Peyer's patch (tissue), 4 donors: ENCODE results near the gene A2ML1. TPM values are rescaled to one million over a fixed set of nuclear protein-coding genes. Genes with fewer than 3 reads are reported as not detected.
A peak's percentile ranks its signal among the peaks of the same experiment; 100 is the strongest.

ENCODE experiments used
- DNase-seq, 3 donors: peaks; one replicate each; pipeline ENCODE4 v3.0.0-alpha.2; 2017 to 2019
- H3K27ac ChIP-seq, 4 donors: fragments of 200-600 bp; sonication (generic); one replicate each; pipeline ENCODE4 v1.5.1; 2016 to 2019
- H3K27me3 ChIP-seq, 2 donors: fragments of 200-600 bp; sonication (generic); one replicate each; pipeline ENCODE4 v1.5.1; 2019
- H3K36me3 ChIP-seq, 3 donors: fragments of 200-600 bp; sonication (generic); one replicate each; pipeline ENCODE4 v1.5.1; 2016 to 2019
- H3K4me1 ChIP-seq, 4 donors: fragments of 200-600 bp; sonication (generic); one replicate each; pipeline ENCODE4 v1.5.1; 2016 to 2019
- H3K4me3 ChIP-seq, 4 donors: fragments of 200-600 bp; sonication (generic); 1 replicate in 3 of 4; 2 replicates in 1 of 4; pipeline ENCODE4 v1.5.1; 2016 to 2019; ENCODE audit warnings: mild to moderate bottlenecking in 1 of 4
- H3K9me3 ChIP-seq, 4 donors: fragments of 200-600 bp; sonication (generic); one replicate each; pipeline ENCODE4 v1.5.1; 2016 to 2019; ENCODE audit warnings: mild to moderate bottlenecking in 1 of 4
- POLR2A ChIP-seq, 2 donors: fragments of 450-650 bp; IDR thresholded peaks; one replicate each; pipeline ENCODE4 v1.5.1; 2017; ENCODE audit warnings: antibody characterized with exemption in 2 of 2, mild to moderate bottlenecking in 2 of 2, moderate library complexity in 2 of 2
- total RNA-seq, 4 donors: library from RNA; depleted of rRNA; stranded (reverse); fragments of >200 nt; gene quantifications; one replicate each; pipeline ENCODE4 v1.1.0, GENCODE V29; 2016
- TF ChIP-seq, protein P1 (sequence below), 6 experiments: fragments of 450-650 bp in 4 of 6; fragments of 200-600 bp in 2 of 6; sonication (generic) in 1 of 6; IDR thresholded peaks; one replicate each; pipeline ENCODE4 v1.5.1; 2017 to 2019; ENCODE audit warnings: antibody characterized with exemption in 6 of 6, mild to moderate bottlenecking in 3 of 6, moderate library complexity in 1 of 6

Gene A2ML1
- total RNA-seq, 4 donors from 2014 or later = 0.83 TPM; not detected in 3

GRCh38 chr12:8860165-8860961 lies 37.9 kb downstream of the A2ML1 start:
- H3K36me3 ChIP-seq = no peaks in the 10 kb centered on the region
- TF ChIP-seq, protein P1, sequence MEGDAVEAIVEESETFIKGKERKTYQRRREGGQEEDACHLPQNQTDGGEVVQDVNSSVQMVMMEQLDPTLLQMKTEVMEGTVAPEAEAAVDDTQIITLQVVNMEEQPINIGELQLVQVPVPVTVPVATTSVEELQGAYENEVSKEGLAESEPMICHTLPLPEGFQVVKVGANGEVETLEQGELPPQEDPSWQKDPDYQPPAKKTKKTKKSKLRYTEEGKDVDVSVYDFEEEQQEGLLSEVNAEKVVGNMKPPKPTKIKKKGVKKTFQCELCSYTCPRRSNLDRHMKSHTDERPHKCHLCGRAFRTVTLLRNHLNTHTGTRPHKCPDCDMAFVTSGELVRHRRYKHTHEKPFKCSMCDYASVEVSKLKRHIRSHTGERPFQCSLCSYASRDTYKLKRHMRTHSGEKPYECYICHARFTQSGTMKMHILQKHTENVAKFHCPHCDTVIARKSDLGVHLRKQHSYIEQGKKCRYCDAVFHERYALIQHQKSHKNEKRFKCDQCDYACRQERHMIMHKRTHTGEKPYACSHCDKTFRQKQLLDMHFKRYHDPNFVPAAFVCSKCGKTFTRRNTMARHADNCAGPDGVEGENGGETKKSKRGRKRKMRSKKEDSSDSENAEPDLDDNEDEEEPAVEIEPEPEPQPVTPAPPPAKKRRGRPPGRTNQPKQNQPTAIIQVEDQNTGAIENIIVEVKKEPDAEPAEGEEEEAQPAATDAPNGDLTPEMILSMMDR (IDR thresholded peaks at IDR 0.05) = peak in 4 of 6 experiments; percentile 49 to 59 (median 53)
- no peak for TF ChIP-seq POLR2A (IDR thresholded peaks at IDR 0.05)
- no peak overlapping the region for H3K4me3 ChIP-seq
- no peaks in the 10 kb centered on the region for H3K27me3 ChIP-seq
- H3K27ac ChIP-seq = no peak overlapping the region
- no peaks in the 10 kb centered on the region for H3K4me1 ChIP-seq
- peak in 2 of 3 donors; percentile 22 to 64 for DNase-seq
- H3K9me3 ChIP-seq = no peaks in the 10 kb centered on the region

- Histone ChIP-seq H3K4me1 (no peaks in the 10 kb centered on the region), H3K27me3 (no peaks in the 10 kb centered on the region), H3K27ac (no peak overlapping the region), H3K36me3 (no peaks in the 10 kb centered on the region), H3K4me3 (no peak overlapping the region), H3K9me3 (no peaks in the 10 kb centered on the region)
- TF ChIP-seq POLR2A (IDR thresholded peaks at IDR 0.05) = no peak
- TF ChIP-seq, protein P1 (IDR thresholded peaks at IDR 0.05) = no peak
- DNase-seq = no peak
These were observed 44.0 kb downstream of the A2ML1 start for GRCh38 chr12:8866429-8866828.

DNA sequence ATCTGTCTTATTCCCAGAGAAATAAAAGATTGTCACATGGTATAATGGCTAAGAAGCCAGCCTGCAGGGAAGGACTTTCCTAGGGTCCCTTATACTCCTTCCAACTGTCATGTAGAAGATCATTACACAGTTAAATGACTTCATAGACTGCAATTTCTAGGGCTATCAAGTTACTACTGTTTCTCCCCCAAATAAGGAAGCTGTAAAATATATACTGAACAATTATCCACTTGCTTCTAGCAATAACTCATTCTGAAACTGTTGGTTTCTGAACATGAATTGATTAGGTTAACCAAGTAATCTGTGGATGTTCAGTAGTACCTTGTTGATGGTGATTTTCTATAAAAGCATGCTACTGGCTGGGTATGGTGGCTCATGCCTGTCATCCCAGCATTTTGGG lies 44.6 kb downstream of the A2ML1 start:
- no peak overlapping the region for H3K4me3 ChIP-seq
- no peak for TF ChIP-seq POLR2A (IDR thresholded peaks at IDR 0.05)
- TF ChIP-seq, protein P1 (IDR thresholded peaks at IDR 0.05) = no peak
- no peak overlapping the region for H3K27ac ChIP-seq
- no peaks in the 10 kb centered on the region for H3K9me3 ChIP-seq
- no peaks in the 10 kb centered on the region for H3K36me3 ChIP-seq
- H3K4me1 ChIP-seq = no peaks in the 10 kb centered on the region
- H3K27me3 ChIP-seq = no peaks in the 10 kb centered on the region
- no peak for DNase-seq

- no peaks in the 10 kb centered on the region for H3K9me3 ChIP-seq
- no peaks in the 10 kb centered on the region for H3K4me1 ChIP-seq
- no peak overlapping the region for H3K27ac ChIP-seq
- no peaks in the 10 kb centered on the region for H3K36me3 ChIP-seq
- DNase-seq = no peak
- H3K4me3 ChIP-seq = no peak overlapping the region
- no peaks in the 10 kb centered on the region for H3K27me3 ChIP-seq
- TF ChIP-seq, protein P1 (IDR thresholded peaks at IDR 0.05) = no peak
- TF ChIP-seq POLR2A (IDR thresholded peaks at IDR 0.05) = no peak
These were observed 45.4 kb downstream of the A2ML1 start for GRCh38 chr12:8867786-8868185.

DNA sequence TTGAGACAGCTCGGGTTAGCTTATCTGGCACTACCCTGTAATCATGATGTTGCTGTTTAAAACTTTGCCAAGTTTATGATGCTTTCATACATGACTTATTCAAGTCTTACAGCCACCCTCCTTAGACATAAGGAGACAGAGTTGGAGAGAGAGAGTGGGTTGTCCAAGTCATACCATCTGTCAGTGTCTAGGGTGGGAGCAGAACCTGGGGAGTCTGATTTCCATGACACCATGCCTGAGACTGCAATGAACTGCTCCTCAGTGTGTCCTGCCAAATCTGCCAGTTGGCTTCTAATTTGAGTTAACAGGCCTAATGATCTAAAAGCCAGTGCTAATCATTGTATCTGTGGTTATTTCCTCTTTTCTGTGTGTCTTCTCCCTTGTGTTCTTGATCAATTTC lies 48.2 kb downstream of the A2ML1 start:
- Histone ChIP-seq H3K27ac (no peak overlapping the region), H3K9me3 (no peaks in the 10 kb centered on the region), H3K4me1 (no peaks in the 10 kb centered on the region), H3K4me3 (no peak overlapping the region), H3K36me3 (no peaks in the 10 kb centered on the region), H3K27me3 (no peaks in the 10 kb centered on the region)
- DNase-seq = no peak
- TF ChIP-seq, protein P1 (IDR thresholded peaks at IDR 0.05) = no peak
- no peak for TF ChIP-seq POLR2A (IDR thresholded peaks at IDR 0.05)
